ENCODE measurements around the gene ARHGAP21. TPM values are rescaled to one million over a fixed set of nuclear protein-coding genes. Genes with fewer than 3 reads are reported as not detected.

The ARHGAP21 gene
- total RNA-seq, 1 donor from 2014 or later: 108 TPM

DNA sequence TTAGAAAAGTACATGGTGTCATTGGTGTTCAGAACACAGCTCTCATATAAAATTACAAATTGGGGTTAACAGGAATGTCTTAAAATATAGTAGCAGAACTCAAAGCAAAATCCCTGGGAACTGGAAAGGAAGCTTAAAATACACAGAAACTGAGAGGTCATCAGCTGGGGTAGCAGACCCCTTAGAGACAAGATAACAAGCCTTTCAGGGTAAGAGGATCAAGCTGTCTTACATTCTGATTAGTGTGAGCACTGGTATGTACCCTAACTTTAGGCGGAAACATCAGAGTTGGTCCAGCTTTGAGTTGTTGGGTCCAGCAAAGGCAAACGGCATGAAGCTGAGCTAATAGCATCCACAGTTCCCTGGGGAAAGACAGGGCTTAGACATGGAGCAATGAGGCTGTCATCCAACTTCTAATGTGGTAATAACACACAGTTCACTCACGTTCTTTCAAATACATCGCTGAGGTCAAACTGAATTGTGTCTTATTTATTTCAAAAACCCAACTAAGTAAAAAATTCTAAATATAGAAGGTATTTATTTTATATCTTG is 32.6 kb downstream of the ARHGAP21 start:
- H3K36me3 Mint-ChIP-seq (ENCODE audit: low read depth): no peaks in the 10 kb centered on the region
- no peaks in the 10 kb centered on the region for H3K27me3 Mint-ChIP-seq (ENCODE audit: low read depth)
- no peaks in the 10 kb centered on the region for H3K9me3 Mint-ChIP-seq (ENCODE audit: low read depth)
- TF ChIP-seq, protein P1, sequence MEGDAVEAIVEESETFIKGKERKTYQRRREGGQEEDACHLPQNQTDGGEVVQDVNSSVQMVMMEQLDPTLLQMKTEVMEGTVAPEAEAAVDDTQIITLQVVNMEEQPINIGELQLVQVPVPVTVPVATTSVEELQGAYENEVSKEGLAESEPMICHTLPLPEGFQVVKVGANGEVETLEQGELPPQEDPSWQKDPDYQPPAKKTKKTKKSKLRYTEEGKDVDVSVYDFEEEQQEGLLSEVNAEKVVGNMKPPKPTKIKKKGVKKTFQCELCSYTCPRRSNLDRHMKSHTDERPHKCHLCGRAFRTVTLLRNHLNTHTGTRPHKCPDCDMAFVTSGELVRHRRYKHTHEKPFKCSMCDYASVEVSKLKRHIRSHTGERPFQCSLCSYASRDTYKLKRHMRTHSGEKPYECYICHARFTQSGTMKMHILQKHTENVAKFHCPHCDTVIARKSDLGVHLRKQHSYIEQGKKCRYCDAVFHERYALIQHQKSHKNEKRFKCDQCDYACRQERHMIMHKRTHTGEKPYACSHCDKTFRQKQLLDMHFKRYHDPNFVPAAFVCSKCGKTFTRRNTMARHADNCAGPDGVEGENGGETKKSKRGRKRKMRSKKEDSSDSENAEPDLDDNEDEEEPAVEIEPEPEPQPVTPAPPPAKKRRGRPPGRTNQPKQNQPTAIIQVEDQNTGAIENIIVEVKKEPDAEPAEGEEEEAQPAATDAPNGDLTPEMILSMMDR (IDR thresholded peaks at IDR 0.05): no peak
- H3K4me3 Mint-ChIP-seq (ENCODE audit: unreplicated experiment): no peak overlapping the region
- H3K4me1 Mint-ChIP-seq (ENCODE audit: low read depth): peaks cover 54% of the 10 kb centered on the region
- H3K27ac Mint-ChIP-seq (ENCODE audit: unreplicated experiment): peak overlapping the region; percentile 24
- DNase-seq (ENCODE audit: low spot score): no peak

- Mint-ChIP-seq H3K36me3 (ENCODE audit: low read depth) (no peaks in the 10 kb centered on the region), H3K27ac (ENCODE audit: unreplicated experiment) (peak overlapping the region; percentile 57), H3K4me3 (ENCODE audit: unreplicated experiment) (no peak overlapping the region), H3K9me3 (ENCODE audit: low read depth) (no peaks in the 10 kb centered on the region), H3K4me1 (ENCODE audit: low read depth) (peaks cover 47% of the 10 kb centered on the region), H3K27me3 (ENCODE audit: low read depth) (no peaks in the 10 kb centered on the region)
- TF ChIP-seq, protein P1 (IDR thresholded peaks at IDR 0.05): no peak
- no peak for DNase-seq (ENCODE audit: low spot score)
Observed at GRCh38 chr10:24685958-24686540, 37.6 kb downstream of the ARHGAP21 start.

- TF ChIP-seq, protein P1 (IDR thresholded peaks at IDR 0.05): no peak
- Mint-ChIP-seq H3K4me3 (ENCODE audit: unreplicated experiment) (no peak overlapping the region), H3K27me3 (ENCODE audit: low read depth) (no peaks in the 10 kb centered on the region), H3K27ac (ENCODE audit: unreplicated experiment) (no peak overlapping the region), H3K4me1 (ENCODE audit: low read depth) (peaks cover 44% of the 10 kb centered on the region), H3K36me3 (ENCODE audit: low read depth) (no peaks in the 10 kb centered on the region), H3K9me3 (ENCODE audit: low read depth) (peaks cover 2% of the 10 kb centered on the region)
- no peak for DNase-seq (ENCODE audit: low spot score)
Observed at GRCh38 chr10:24683554-24683953, 40.1 kb downstream of the ARHGAP21 start.

DNA sequence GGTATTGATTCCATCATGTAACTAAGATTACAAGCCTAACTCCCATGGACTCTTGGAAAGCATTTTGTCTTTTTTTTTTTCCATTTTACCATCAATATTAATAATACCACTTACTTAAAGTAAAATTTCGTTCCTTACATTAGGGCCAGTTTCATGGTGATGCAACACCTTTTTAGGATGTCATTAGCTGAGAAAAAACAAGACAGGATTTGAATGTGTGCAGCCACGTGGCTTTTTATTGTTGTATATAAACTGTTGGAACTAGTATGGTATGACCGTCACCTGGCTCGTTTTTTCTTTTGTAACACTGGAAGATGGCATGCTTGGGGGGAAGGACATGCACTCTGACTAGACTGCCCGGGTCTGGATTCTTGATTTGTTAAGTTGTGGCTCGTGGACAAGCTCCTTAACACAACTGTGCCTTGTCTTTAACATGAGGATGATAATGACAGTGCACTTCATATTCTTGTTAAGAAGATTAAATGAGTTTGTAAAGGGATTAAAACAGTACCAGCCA is 42.1 kb downstream of the ARHGAP21 start:
- Mint-ChIP-seq H3K4me1 (ENCODE audit: low read depth) (peaks cover 42% of the 10 kb centered on the region), H3K9me3 (ENCODE audit: low read depth) (peaks cover 3% of the 10 kb centered on the region), H3K27me3 (ENCODE audit: low read depth) (no peaks in the 10 kb centered on the region), H3K36me3 (ENCODE audit: low read depth) (no peaks in the 10 kb centered on the region), H3K27ac (ENCODE audit: unreplicated experiment) (peak overlapping the region; percentile 55), H3K4me3 (ENCODE audit: unreplicated experiment) (no peak overlapping the region)
- TF ChIP-seq, protein P1 (IDR thresholded peaks at IDR 0.05): no peak
- DNase-seq (ENCODE audit: low spot score): no peak

DNA sequence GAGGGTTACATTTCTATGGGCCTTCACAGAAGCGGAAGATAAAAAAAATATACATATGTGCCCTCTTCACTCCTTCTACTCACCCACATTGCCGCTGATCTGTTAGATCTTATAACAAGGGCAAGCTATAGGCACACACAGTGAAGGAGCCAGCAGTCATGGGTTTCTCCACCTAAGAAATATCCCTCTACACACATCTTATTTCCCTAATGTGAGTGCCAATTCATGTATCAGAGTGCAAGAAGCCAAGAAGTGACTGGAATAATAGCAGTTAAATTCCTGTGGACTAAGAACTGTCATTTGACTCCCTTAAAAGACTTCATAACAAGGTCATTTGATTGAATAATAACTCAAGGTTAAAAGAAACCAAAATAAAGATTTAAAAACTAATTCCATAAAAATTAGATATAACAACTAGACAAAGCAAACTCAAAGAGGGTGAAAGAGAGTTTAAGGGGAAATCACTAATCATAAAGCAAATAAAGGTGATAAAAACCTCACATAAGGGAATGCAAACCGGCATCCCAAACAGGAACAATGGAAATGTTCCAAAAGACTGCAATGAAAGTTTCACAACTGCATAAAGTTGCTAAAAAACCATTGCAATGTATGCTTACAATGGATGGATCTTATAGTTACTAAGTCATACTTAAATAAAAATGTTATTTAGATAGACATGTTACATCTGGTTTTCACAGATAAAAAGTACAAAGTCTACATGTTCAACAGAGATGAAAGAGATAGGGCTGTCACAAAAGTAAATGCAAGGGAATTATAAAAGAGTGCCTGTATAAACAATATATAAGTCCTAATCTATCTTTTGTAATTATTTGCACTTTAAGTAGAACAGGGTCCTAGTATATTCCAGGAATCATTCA is 42.8 kb downstream of the ARHGAP21 start:
- peaks cover 3% of the 10 kb centered on the region for H3K9me3 Mint-ChIP-seq (ENCODE audit: low read depth)
- TF ChIP-seq, protein P1 (IDR thresholded peaks at IDR 0.05): no peak
- peak overlapping the region; percentile 57 for H3K27ac Mint-ChIP-seq (ENCODE audit: unreplicated experiment)
- no peaks in the 10 kb centered on the region for H3K27me3 Mint-ChIP-seq (ENCODE audit: low read depth)
- H3K36me3 Mint-ChIP-seq (ENCODE audit: low read depth): no peaks in the 10 kb centered on the region
- H3K4me1 Mint-ChIP-seq (ENCODE audit: low read depth): peaks cover 41% of the 10 kb centered on the region
- H3K4me3 Mint-ChIP-seq (ENCODE audit: unreplicated experiment): no peak overlapping the region
- DNase-seq (ENCODE audit: low spot score): no peak
